NT2/D1 (cell line): ENCODE measurements around the gene DIP2C.

Source experiments
- SUZ12 ChIP-seq: IDR thresholded peaks from 2 replicates; pipeline ENCODE4 v1.6.1; 2011; ENCODE audit not compliant: insufficient read length, insufficient read depth; ENCODE audit errors: extremely low read depth
- YY1 ChIP-seq: IDR thresholded peaks from 2 replicates; pipeline ENCODE4 v1.6.1; 2011; ENCODE audit not compliant: insufficient read length, insufficient read depth
- ZNF274 ChIP-seq: IDR thresholded peaks from 2 replicates; pipeline ENCODE4 v1.6.1; 2011; ENCODE audit warnings: mild to moderate bottlenecking, low read depth, low read length

GRCh38 chr10:339038-339391 is 350.5 kb downstream of the DIP2C start:
- no peak for TF ChIP-seq ZNF274
- no peak for TF ChIP-seq SUZ12
- TF ChIP-seq YY1, result no peak
